ENCODE results near the gene LRP1-AS. TPM values are rescaled to one million over a fixed set of nuclear protein-coding genes. Genes with fewer than 3 reads are reported as not detected.
"Not testable (repeated sequence)": the region's sequence is repeated elsewhere in the genome, so short reads cannot be mapped to it uniquely, and the experiment has no call there.

Gene LRP1-AS
- total RNA-seq, 1 experiment from 2014 or later: not detected

DNA sequence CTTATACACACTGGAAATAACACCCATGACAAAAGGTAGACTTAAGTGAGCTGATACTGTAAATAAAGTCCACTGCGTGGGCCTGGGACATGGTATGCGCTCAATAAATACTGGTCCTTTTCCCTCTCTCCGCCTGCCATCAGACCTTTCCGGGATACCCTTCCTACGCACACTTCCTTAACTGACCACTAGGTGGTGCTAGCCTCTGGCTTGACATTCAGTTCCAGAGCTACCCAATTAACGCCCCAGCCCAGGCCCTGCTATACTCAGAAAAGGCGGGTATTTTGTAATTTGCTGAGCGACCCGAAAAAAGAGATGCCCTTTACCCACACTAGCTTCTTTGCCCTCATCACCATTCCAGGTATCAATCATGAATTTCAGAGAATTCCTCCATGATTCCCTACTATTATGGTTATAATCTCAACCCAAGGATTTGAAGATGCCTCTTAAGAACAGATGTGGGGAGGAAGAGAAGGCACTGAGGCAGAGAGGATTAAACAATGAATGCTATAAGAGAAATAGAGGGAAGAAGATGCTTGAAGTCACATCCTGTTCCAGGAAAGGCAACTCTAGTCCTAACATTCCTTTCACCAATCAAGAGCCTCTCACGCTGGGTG is 23.1 kb downstream of the LRP1-AS start:
- H3K4me1 Mint-ChIP-seq (ENCODE audit: low read depth, unreplicated experiment): no peaks in the 10 kb centered on the region
- BruUV-seq (replicated peaks): no TSS peak
- CTCF ChIA-PET: interaction anchor here (0.6 to 3.1 kb wide), 10 partner anchors 9 to 62 kb away, joined by 3 to 24 read pairs (median 4); partner anchors contain the start of genes NEMP1 and STAT6
- peaks cover 18% of the 10 kb centered on the region for H3K36me3 Mint-ChIP-seq (ENCODE audit: insufficient read depth, unreplicated experiment)
- no peak overlapping the region for H3K4me3 Mint-ChIP-seq (ENCODE audit: low read depth, unreplicated experiment)
- intact Hi-C loops (cut with micrococcal nuclease; ENCODE audit: unreplicated experiment): loop anchor here (1.0 to 2.0 kb wide), 2 partner anchors 48 to 59 kb away; no protein-coding TSS in a partner anchor
- H3K27ac Mint-ChIP-seq (ENCODE audit: unreplicated experiment): no peak overlapping the region
- TF ChIP-seq, protein P1, sequence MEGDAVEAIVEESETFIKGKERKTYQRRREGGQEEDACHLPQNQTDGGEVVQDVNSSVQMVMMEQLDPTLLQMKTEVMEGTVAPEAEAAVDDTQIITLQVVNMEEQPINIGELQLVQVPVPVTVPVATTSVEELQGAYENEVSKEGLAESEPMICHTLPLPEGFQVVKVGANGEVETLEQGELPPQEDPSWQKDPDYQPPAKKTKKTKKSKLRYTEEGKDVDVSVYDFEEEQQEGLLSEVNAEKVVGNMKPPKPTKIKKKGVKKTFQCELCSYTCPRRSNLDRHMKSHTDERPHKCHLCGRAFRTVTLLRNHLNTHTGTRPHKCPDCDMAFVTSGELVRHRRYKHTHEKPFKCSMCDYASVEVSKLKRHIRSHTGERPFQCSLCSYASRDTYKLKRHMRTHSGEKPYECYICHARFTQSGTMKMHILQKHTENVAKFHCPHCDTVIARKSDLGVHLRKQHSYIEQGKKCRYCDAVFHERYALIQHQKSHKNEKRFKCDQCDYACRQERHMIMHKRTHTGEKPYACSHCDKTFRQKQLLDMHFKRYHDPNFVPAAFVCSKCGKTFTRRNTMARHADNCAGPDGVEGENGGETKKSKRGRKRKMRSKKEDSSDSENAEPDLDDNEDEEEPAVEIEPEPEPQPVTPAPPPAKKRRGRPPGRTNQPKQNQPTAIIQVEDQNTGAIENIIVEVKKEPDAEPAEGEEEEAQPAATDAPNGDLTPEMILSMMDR (IDR thresholded peaks at IDR 0.05; ENCODE audit: unreplicated experiment): peak; percentile 91
- peaks cover 10% of the 10 kb centered on the region for H3K9me3 Mint-ChIP-seq (ENCODE audit: low read depth, unreplicated experiment)
- peak; percentile 84 for DNase-seq
- peaks cover 21% of the 10 kb centered on the region for H3K27me3 Mint-ChIP-seq (ENCODE audit: unreplicated experiment)

DNA sequence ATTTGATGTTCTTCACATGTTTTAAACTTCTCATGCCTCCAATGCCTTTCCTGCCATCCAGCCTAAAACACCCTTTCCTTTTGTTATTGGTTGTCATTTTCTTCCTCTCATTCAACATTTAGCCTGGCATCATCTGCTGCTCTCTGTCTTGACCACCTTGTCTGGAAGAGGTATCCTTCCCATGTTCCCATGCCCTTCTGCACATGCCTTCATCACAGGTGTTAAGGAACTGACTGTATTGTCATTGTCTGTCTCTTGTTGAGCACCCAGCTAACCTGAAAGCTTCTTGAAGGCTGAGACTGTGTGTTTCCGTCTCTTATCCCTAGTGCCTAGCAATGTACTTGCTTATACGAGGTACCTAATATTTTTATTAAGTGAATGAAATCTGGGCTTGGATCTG is 23.6 kb downstream of the LRP1-AS start:
- CTCF ChIA-PET: interaction anchor here (0.8 to 3.1 kb wide), 9 partner anchors 9 to 62 kb away, joined by 3 to 24 read pairs (median 4); partner anchors contain the start of genes NEMP1 and STAT6
- no peak for DNase-seq
- Mint-ChIP-seq H3K36me3 (ENCODE audit: insufficient read depth, unreplicated experiment) (peaks cover 16% of the 10 kb centered on the region), H3K4me1 (ENCODE audit: low read depth, unreplicated experiment) (no peaks in the 10 kb centered on the region), H3K27me3 (ENCODE audit: unreplicated experiment) (peaks cover 21% of the 10 kb centered on the region), H3K4me3 (ENCODE audit: low read depth, unreplicated experiment) (no peak overlapping the region), H3K9me3 (ENCODE audit: low read depth, unreplicated experiment) (peaks cover 10% of the 10 kb centered on the region), H3K27ac (ENCODE audit: unreplicated experiment) (no peak overlapping the region)
- no TSS peak for BruUV-seq (replicated peaks)
- TF ChIP-seq, protein P1 (IDR thresholded peaks at IDR 0.05; ENCODE audit: unreplicated experiment): no peak
- intact Hi-C loops (cut with micrococcal nuclease; ENCODE audit: unreplicated experiment): loop anchor here (1.0 to 2.0 kb wide), 2 partner anchors 49 to 59 kb away; no protein-coding TSS in a partner anchor

GRCh38 chr12:57120718-57121117 is 26.7 kb downstream of the LRP1-AS start:
- peaks cover 37% of the 10 kb centered on the region for H3K27me3 Mint-ChIP-seq (ENCODE audit: unreplicated experiment)
- H3K36me3 Mint-ChIP-seq (ENCODE audit: insufficient read depth, unreplicated experiment); DNase-seq; H3K9me3 Mint-ChIP-seq (ENCODE audit: low read depth, unreplicated experiment); intact Hi-C loops (cut with micrococcal nuclease; ENCODE audit: unreplicated experiment); H3K27ac Mint-ChIP-seq (ENCODE audit: unreplicated experiment); H3K4me1 Mint-ChIP-seq (ENCODE audit: low read depth, unreplicated experiment); BruUV-seq (replicated peaks); H3K4me3 Mint-ChIP-seq (ENCODE audit: low read depth, unreplicated experiment): not testable (repeated sequence)
- CTCF ChIA-PET: interaction anchor here (1.1 to 1.5 kb wide), 3 partner anchors 8 to 55 kb away, joined by 3 to 5 read pairs (median 5); no protein-coding TSS in a partner anchor

DNA sequence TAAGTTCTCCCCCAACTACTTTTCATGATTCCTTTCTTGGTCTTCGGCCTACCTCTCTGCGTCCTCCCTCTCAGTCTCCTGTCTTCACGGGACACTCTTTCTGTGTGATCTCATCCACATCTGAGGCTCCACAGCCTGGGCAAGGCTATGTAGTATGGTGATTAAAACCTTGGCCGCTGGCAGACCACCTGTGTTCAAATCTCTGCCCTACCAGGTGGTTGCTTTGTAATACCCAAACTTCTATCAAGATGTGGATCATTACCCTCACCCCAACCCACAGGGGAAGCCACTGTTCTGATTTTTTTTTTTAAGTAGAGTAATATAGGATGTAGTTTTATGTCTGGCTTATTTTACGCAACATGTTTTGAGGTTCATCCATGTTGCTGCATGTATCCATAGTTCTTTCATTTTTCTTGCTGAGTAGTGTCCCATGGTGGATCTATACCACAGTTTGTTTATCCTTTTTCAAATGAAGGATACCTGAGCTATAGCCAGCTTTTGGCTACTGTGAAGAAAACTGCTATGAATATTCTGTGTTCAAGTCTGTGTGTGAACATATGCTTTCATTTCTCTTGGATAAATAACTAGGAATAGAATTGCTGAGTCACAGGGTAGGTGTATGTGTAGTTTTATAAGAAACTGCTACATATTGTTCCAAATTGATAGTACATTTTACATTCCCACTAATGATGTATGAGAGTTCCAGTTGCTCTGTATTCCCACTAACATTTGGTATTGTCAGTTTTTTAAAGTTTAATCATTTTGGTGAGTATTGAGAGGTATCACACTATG is 27.9 kb downstream of the LRP1-AS start:
- Mint-ChIP-seq H3K4me1 (ENCODE audit: low read depth, unreplicated experiment) (no peaks in the 10 kb centered on the region), H3K4me3 (ENCODE audit: low read depth, unreplicated experiment) (no peak overlapping the region), H3K27me3 (ENCODE audit: unreplicated experiment) (peaks cover 30% of the 10 kb centered on the region), H3K9me3 (ENCODE audit: low read depth, unreplicated experiment) (peaks cover 10% of the 10 kb centered on the region), H3K36me3 (ENCODE audit: insufficient read depth, unreplicated experiment) (no peaks in the 10 kb centered on the region), H3K27ac (ENCODE audit: unreplicated experiment) (no peak overlapping the region)
- TF ChIP-seq, protein P1 (IDR thresholded peaks at IDR 0.05; ENCODE audit: unreplicated experiment): no peak
- BruUV-seq (replicated peaks): no TSS peak
- DNase-seq: no peak
- intact Hi-C loops (cut with micrococcal nuclease; ENCODE audit: unreplicated experiment): no loop called here
- CTCF ChIA-PET: interaction anchor here (0.7 kb wide), 1 partner anchor 12 kb away, joined by 7 read pairs; no protein-coding TSS in a partner anchor

Data from Calu3 (cell line).